Effector memory CD8-positive, alpha-beta T cell (primary cell): ENCODE data around the gene MOB3A.

Experiments
- ATAC-seq: fragments of 150-1000 bp; cut with Tn5 transposase; replicated peaks from 2 replicates; pipeline ENCODE4 v1.10.0; 2021; ENCODE audit warnings: mild to moderate bottlenecking, moderate library complexity
- DNase-seq, 3 experiments: peaks; one replicate each; pipeline ENCODE4 v3.0.0; 2021
- H3K27ac Mint-ChIP-seq, 2 donors: one replicate each; pipeline ENCODE4 v1.8.0; 2022; ENCODE audit warnings: mild to moderate bottlenecking in 2 of 2, mixed read lengths in 2 of 2, moderate library complexity in 2 of 2
- H3K27me3 Mint-ChIP-seq, 2 donors: one replicate each; pipeline ENCODE4 v1.8.0; 2022; ENCODE audit warnings: mixed read lengths in 2 of 2
- H3K36me3 Mint-ChIP-seq: one replicate; pipeline ENCODE4 v1.8.0; 2022; ENCODE audit warnings: mild to moderate bottlenecking, moderate library complexity, mixed read lengths; ENCODE audit not compliant: insufficient read depth
- H3K4me1 Mint-ChIP-seq, 2 donors: one replicate each; pipeline ENCODE4 v1.8.0; 2022; ENCODE audit warnings: low read depth in 2 of 2, mixed read lengths in 2 of 2
- H3K4me3 Mint-ChIP-seq, 2 donors: one replicate each; pipeline ENCODE4 v1.8.0; 2022; ENCODE audit warnings: mild to moderate bottlenecking in 2 of 2, mixed read lengths in 2 of 2, moderate library complexity in 2 of 2
- H3K9me3 Mint-ChIP-seq, 2 donors: one replicate each; pipeline ENCODE4 v1.8.0; 2022; ENCODE audit warnings: mixed read lengths in 2 of 2

The MOB3A gene

GRCh38 chr19:2110822-2111221, 14.7 kb upstream of the MOB3A start:
- Mint-ChIP-seq H3K36me3 (peaks cover 64% of the 10 kb centered on the region), H3K9me3 (no peaks in the 10 kb centered on the region), H3K4me1 (peaks cover 13 to 15% of the 10 kb centered on the region in 2 donors), H3K27ac (no peak overlapping the region), H3K27me3 (no peaks in the 10 kb centered on the region), H3K4me3 (no peak overlapping the region)
- DNase-seq = no peak
- no peak for ATAC-seq

GRCh38 chr19:2109046-2109864, 13.1 kb upstream of the MOB3A start:
- ATAC-seq (no peak), DNase-seq (no peak)
- Mint-ChIP-seq H3K9me3 (no peaks in the 10 kb centered on the region), H3K36me3 (peaks cover 53% of the 10 kb centered on the region), H3K27ac (no peak overlapping the region), H3K4me3 (no peak overlapping the region), H3K4me1 (peaks cover 15 to 16% of the 10 kb centered on the region in 2 donors), H3K27me3 (no peaks in the 10 kb centered on the region)

GRCh38 chr19:2108251-2109016, 12.3 kb upstream of the MOB3A start:
- Mint-ChIP-seq H3K27me3 (no peaks in the 10 kb centered on the region), H3K4me3 (no peak overlapping the region), H3K4me1 (peaks cover 17 to 18% of the 10 kb centered on the region in 2 donors), H3K36me3 (peaks cover 54% of the 10 kb centered on the region), H3K9me3 (no peaks in the 10 kb centered on the region), H3K27ac (peak overlapping the region in 1 of 2 donors; percentile 80)
- ATAC-seq (no peak), DNase-seq (no peak)

- H3K9me3 Mint-ChIP-seq = no peaks in the 10 kb centered on the region
- ATAC-seq (no peak), DNase-seq (no peak)
- H3K36me3 Mint-ChIP-seq = peaks cover 47% of the 10 kb centered on the region
- no peak overlapping the region for H3K27ac Mint-ChIP-seq
- H3K4me3 Mint-ChIP-seq = no peak overlapping the region
- peaks cover 8 to 10% of the 10 kb centered on the region in 2 donors for H3K4me1 Mint-ChIP-seq
- no peaks in the 10 kb centered on the region for H3K27me3 Mint-ChIP-seq
These were observed 7.0 kb upstream of the MOB3A start for GRCh38 chr19:2103045-2103707.

- Mint-ChIP-seq H3K27me3 (no peaks in the 10 kb centered on the region), H3K4me1 (peaks cover 10 to 18% of the 10 kb centered on the region in 2 donors), H3K27ac (no peak overlapping the region), H3K4me3 (no peak overlapping the region), H3K36me3 (peaks cover 38% of the 10 kb centered on the region), H3K9me3 (no peaks in the 10 kb centered on the region)
- ATAC-seq = no peak
- DNase-seq = no peak
These were observed 5.5 kb upstream of the MOB3A start for GRCh38 chr19:2101417-2102335.

GRCh38 chr19:2100719-2101061, 4.6 kb upstream of the MOB3A start:
- no peaks in the 10 kb centered on the region for H3K27me3 Mint-ChIP-seq
- H3K4me1 Mint-ChIP-seq = peaks cover 11 to 20% of the 10 kb centered on the region in 2 donors
- peaks cover 40% of the 10 kb centered on the region for H3K36me3 Mint-ChIP-seq
- H3K4me3 Mint-ChIP-seq = no peak overlapping the region
- ATAC-seq = no peak
- H3K9me3 Mint-ChIP-seq = no peaks in the 10 kb centered on the region
- H3K27ac Mint-ChIP-seq = peak overlapping the region in 1 of 2 donors; percentile 26
- DNase-seq = no peak

DNA sequence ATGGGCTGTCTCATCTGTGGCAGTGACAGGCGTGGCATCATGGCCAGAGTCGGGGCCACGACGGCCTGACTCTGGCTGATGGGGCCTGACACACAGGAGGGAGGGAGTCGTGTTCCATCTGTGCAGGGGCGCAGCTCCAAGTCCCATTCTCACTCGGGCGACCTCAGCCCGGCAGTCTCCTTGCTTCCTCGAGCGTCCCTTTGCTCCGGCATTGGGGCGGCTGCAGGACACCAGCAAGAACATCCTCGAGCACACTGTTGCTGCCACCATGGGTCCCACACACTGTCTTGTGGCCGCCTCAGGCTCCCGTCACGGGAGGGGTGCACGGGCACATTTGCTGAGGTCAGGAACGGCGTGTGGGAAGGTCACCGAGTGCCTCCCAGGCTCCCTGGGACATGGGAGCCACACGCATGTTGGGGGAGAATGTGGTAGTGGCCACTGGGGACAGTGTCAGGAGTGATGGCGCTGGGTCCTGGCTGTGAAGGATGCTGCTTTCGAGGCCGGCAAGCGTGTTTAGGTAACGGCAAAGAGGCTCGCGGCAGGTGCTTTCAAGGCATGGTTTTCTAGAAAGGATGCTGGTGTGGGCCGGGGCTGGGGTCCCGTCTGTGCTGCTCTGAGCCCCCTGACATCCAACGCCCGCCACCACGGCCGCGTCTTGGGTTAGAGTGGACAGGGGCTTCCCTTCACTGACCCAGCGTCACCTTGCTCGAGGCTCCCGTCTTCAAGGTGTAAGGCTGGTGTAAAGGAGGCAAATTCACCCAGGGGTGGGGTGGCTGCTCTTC, 4.0 kb upstream of the MOB3A start:
- H3K4me1 Mint-ChIP-seq = peaks cover 14 to 24% of the 10 kb centered on the region in 2 donors
- peak overlapping the region in 1 of 2 donors; percentile 26 for H3K27ac Mint-ChIP-seq
- no peaks in the 10 kb centered on the region for H3K9me3 Mint-ChIP-seq
- DNase-seq (no peak), ATAC-seq (no peak)
- no peaks in the 10 kb centered on the region for H3K27me3 Mint-ChIP-seq
- H3K36me3 Mint-ChIP-seq = peaks cover 43% of the 10 kb centered on the region
- H3K4me3 Mint-ChIP-seq = no peak overlapping the region

- no peaks in the 10 kb centered on the region for H3K27me3 Mint-ChIP-seq
These were observed 3.0 kb upstream of the MOB3A start for GRCh38 chr19:2099054-2099501.

GRCh38 chr19:2097886-2098327, 1.8 kb upstream of the MOB3A start:
- H3K36me3 Mint-ChIP-seq = peaks cover 56% of the 10 kb centered on the region
- H3K4me1 Mint-ChIP-seq = peaks cover 22 to 32% of the 10 kb centered on the region in 2 donors
- H3K27ac Mint-ChIP-seq = no peak overlapping the region
- H3K9me3 Mint-ChIP-seq = no peaks in the 10 kb centered on the region
- no peaks in the 10 kb centered on the region for H3K27me3 Mint-ChIP-seq
- ATAC-seq = no peak
- no peak for DNase-seq
- peak overlapping the region; percentile 80 to 99 for H3K4me3 Mint-ChIP-seq

More at GRCh38 chr19:2099054-2099501, 3.0 kb upstream of the MOB3A start:
- Mint-ChIP-seq H3K27ac (no peak overlapping the region), H3K9me3 (no peaks in the 10 kb centered on the region), H3K4me1 (peaks cover 21 to 31% of the 10 kb centered on the region in 2 donors), H3K4me3 (no peak overlapping the region), H3K36me3 (peaks cover 52% of the 10 kb centered on the region)
- ATAC-seq (no peak), DNase-seq (no peak)

GRCh38 chr19:2097203-2097885, 1.2 kb upstream of the MOB3A start:
- H3K36me3 Mint-ChIP-seq = peaks cover 59% of the 10 kb centered on the region
- H3K9me3 Mint-ChIP-seq = no peaks in the 10 kb centered on the region

GRCh38 chr19:2096480-2097202, 515 bp upstream of the MOB3A start, which contains the start of gene IZUMO4:
Gene IZUMO4, plus strand, starts transcription at chr19:2096915. Its CDS starts 31 bp downstream, at chr19:2096946.
- DNase-seq (peak; percentile 99), ATAC-seq (peak; percentile 80)
- H3K4me1 Mint-ChIP-seq = peaks cover 22 to 29% of the 10 kb centered on the region in 2 donors
- peak within 1 kb of the TSS; percentile 95 to 96 for H3K27ac Mint-ChIP-seq
- H3K9me3 Mint-ChIP-seq = no peaks in the 10 kb centered on the region
- no peaks in the 10 kb centered on the region for H3K27me3 Mint-ChIP-seq
- H3K4me3 Mint-ChIP-seq = peak within 1 kb of the TSS; percentile 99
- peaks cover 58% of the 10 kb centered on the region for H3K36me3 Mint-ChIP-seq

More at GRCh38 chr19:2097203-2097885, 1.2 kb upstream of the MOB3A start:
- DNase-seq (peak in 2 of 3 experiments; percentile 42), ATAC-seq (peak; percentile 11)
- Mint-ChIP-seq H3K27ac (peak overlapping the region; percentile 71 to 76), H3K27me3 (no peaks in the 10 kb centered on the region), H3K4me1 (peaks cover 22 to 32% of the 10 kb centered on the region in 2 donors), H3K4me3 (peak overlapping the region; percentile 80 to 99)
